D721Med (cell line): ENCODE data around the gene CRACDL.

Experiments
- DNase-seq: peaks from one replicate; pipeline ENCODE4 v3.0.0; 2011; ENCODE audit warnings: low spot score; ENCODE audit not compliant: insufficient read length
- FAIRE-seq: peaks from 2 replicates; lab custom pipeline; 2011; peaks lifted over from hg19 to GRCh38; lab: Jason Lieb, UNC
- TF ChIP-seq, protein P1 (sequence below): IDR thresholded peaks from 2 replicates; pipeline ENCODE4 v1.5.1; 2012; ENCODE audit warnings: mild to moderate bottlenecking, control low read depth; ENCODE audit not compliant: insufficient read depth; ENCODE audit errors: missing control alignments

Gene CRACDL

DNA sequence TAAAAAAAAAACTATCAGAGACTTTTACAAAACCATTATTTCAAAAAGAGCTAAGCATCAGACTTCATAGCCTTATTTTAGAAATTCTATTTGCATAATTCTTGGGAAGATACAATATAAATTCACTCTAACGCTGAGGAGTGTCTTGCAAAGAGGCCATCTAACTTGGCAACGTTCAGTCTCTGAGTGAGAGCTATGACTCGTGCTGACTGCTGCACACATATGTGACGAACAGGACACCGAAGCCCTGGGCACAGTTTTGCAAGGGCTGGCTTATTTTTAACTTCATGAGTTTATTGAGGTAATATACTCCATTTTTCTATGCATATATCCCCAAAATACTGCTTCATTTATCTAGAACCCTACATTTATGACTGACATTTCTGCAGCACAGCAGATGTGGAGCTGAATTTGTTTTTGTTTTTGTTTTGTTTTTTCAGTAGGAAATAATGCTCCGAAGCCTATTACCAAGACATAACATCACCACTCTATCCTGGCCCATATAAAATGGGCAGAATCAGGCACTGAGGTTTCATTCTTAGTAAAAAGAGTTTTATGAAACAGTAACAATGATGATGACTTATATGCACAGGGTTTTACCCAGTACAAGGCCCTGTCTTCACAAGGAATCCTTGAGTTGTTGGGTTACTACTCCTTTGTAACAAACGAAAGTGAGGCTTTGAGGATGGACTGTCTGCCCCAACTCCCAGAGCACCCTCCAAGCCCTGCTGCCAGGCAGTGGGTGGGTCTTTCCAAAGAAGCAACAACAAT is 68.3 kb downstream of the CRACDL start:
- FAIRE-seq (no peak), DNase-seq (no peak)
- TF ChIP-seq, protein P1, sequence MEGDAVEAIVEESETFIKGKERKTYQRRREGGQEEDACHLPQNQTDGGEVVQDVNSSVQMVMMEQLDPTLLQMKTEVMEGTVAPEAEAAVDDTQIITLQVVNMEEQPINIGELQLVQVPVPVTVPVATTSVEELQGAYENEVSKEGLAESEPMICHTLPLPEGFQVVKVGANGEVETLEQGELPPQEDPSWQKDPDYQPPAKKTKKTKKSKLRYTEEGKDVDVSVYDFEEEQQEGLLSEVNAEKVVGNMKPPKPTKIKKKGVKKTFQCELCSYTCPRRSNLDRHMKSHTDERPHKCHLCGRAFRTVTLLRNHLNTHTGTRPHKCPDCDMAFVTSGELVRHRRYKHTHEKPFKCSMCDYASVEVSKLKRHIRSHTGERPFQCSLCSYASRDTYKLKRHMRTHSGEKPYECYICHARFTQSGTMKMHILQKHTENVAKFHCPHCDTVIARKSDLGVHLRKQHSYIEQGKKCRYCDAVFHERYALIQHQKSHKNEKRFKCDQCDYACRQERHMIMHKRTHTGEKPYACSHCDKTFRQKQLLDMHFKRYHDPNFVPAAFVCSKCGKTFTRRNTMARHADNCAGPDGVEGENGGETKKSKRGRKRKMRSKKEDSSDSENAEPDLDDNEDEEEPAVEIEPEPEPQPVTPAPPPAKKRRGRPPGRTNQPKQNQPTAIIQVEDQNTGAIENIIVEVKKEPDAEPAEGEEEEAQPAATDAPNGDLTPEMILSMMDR, result no peak

DNA sequence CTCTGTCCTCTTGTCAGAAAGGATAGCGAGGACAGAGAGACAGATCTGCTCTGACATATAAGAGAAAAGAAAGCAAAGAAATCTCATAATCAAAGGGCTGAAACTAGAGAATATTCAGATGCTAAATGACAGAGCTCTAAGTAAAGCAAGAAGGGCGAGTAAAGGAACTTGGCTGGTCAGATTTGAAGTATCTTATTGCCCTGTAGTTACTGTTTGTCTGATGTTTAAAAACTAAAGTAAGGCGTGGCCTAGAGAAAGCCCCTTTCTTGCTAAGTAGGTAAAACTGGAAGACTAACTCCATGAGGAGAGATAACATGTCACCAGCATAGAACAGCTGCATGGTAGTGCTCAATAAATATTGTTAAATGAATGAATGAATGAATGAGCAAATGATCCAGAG is 70.0 kb downstream of the CRACDL start:
- FAIRE-seq, result no peak

DNA sequence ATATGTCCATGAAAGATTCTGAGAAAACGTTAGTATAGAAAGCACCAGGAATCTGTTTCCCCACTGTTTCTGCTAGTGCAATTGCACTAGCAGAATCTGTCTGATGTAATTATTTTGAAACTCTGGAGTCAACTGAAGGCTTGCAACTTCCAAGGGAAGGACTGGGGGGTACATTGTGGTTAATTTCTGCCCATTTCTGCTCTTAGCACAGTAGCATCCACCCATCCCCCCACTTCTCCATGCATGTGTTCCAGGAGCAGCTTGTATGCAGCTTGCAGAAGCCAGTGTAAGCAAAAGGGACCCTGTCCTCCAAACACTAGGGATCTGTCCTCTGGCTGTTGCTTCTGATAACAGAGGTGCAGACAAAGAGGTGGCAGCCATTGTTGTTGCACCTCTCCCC is 74.4 kb downstream of the CRACDL start:
- TF ChIP-seq, protein P1, result no peak
- no peak for FAIRE-seq
- no peak for DNase-seq

More for the DNA sequence above, 70.0 kb downstream of the CRACDL start:
- DNase-seq, result no peak
- TF ChIP-seq, protein P1, result no peak

- TF ChIP-seq, protein P1, result no peak
- no peak for FAIRE-seq
- no peak for DNase-seq
Measured at GRCh38 chr2:98859323-98859722, 76.7 kb downstream of the CRACDL start.

- TF ChIP-seq, protein P1, result no peak
- DNase-seq (no peak), FAIRE-seq (no peak)
Measured at GRCh38 chr2:98857001-98857400, 79.0 kb downstream of the CRACDL start.

- FAIRE-seq, result no peak
- no peak for DNase-seq
Measured at GRCh38 chr2:98854682-98855081, 81.3 kb downstream of the CRACDL start.

More at GRCh38 chr2:98854682-98855081, 81.3 kb downstream of the CRACDL start:
- TF ChIP-seq, protein P1, result no peak
